NCI-H774 (cell line): ENCODE results near the gene TSTD2.
A peak's percentile ranks its signal among the peaks of the same experiment; 100 is the strongest.
"Not testable (repeated sequence)": the region's sequence is repeated elsewhere in the genome, so short reads cannot be mapped to it uniquely, and the experiment has no call there.

Experiments used
- DNase-seq: peaks from one replicate; lab custom pipeline; 2025; lab: John Stamatoyannopoulos, UW

The TSTD2 gene

DNA sequence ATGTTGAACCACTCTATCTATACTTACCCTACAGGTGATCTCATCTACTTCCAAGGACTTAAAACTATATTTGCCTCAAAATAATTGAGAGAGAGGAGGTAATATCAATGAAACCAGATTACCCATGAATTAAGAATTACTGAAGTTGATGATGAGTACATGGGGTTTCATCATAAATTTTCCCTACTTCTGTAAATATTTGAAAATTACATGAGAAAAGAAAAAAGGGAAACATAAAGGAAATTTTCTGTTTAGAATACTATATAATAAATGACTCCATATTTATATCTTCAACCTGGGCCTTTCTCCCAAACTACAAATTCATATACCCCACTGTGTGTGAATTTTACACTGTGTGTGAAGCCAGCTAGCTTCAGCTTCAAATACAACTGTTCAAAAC, 2.6 kb downstream of the TSTD2 start:
- DNase-seq = no peak

DNA sequence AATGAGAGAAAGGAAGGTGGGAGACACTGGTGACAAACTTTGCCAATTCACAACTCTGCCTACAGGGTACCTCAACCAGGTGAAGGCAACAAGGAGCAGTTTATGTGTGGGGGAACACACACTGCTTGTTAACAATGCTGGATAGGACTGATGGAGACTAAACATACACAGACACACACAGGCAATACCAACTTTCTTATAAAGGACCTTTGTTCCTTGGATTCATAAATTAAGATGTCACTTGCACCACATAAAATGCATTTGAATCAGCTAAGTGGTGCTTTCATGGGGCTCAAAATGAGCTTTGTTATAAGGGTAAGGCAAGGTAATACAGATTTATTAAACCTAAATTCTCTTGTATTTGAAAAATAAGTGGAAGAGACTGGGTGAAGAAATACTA, 4.0 kb downstream of the TSTD2 start:
- no peak for DNase-seq

DNA sequence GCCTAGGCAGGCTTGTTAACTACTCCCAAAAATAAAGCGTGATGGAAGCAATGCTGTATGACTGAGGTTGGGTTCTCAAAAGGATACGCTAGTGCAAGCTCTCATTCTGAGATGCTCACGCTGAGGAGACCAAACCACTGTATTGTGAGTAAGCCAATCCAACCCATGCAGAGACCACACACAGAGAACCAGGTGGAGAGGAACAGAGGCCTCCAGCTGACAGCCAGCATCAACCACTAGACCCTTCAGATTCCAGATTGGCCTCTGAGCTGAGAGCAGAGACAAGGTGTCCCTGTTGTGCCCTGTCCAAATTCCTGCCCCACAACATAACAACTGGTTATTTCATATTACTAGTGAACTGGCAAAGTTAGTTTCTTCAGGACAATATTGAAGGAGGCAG, 4.5 kb downstream of the TSTD2 start:
- no peak for DNase-seq

DNA sequence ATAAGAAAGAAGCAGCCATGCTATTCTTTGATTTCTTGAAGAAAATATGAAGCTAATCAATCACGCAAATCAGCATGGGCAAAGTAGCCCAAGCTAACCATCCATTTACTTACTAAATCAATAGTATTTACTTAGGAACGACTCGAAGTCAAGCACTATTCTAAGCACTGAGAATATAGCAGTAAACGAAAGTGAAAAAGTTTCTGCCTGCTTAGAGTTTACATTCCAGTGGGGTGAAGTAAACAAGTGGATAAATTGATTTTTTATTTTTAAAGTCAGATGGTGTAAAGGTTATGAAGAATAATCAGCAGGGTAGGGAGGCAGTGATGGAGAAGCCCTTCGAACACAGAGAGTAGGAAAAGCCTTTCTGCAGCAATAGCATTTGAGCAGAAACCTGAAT, 5.5 kb downstream of the TSTD2 start:
- no peak for DNase-seq

DNA sequence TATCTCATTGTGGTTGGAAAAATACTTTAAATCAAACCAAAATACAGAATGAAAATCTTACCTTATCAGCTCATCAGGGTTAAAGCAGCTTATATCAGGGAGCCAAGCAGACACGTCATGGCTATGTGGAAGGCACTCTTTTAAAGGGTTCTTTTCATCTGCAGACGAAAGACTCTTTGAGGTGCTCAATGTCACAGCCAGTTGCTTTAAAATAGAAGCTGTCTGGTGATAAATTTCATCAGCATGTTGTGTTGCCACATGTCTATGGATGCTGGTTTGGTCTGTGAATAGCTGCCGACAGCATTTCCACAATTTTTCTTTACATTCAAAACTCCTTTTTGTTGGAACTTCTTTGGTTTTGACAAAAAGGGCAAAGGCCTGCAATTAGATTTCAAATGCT, 7.5 kb downstream of the TSTD2 start:
- DNase-seq = no peak

DNA sequence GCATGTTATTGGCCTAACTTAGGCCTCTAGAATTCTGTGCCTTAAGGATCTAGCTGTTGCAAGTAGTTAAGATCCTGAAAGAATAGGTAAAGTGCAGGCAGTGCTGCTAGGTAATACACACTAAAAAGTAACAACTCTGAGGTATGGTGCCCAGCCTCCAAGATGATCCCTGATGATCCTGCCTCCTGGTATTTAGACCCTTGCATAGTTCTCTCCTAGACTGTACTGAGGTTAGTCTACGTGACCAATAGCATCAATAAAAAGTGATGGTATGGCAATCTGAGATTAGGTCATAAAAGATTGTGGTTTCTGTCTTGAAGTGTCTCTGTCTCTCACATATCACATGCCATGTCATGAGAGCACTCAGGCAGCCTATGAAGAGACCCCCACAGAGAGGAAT, 9.2 kb downstream of the TSTD2 start:
- DNase-seq = no peak

DNA sequence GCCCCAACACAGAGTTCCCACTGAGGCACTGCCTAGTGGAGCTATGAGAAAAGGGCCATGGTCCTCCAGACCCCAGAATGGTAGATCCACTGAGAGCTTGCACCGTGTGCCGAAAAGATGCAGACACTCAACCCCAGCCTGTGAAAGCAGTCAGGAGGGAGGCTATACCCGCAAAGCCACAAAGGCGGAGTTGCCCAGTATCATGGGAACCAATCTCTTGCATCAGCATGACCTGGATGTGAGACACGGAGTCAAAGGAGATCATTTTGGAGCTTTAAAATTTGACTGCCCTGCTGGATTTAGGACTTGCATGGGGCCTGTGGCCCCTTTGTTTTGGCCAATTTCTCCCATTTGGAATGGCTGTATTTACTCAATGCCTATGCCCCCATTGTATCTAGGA, 10.7 kb downstream of the TSTD2 start:
- DNase-seq = not testable (repeated sequence)

DNA sequence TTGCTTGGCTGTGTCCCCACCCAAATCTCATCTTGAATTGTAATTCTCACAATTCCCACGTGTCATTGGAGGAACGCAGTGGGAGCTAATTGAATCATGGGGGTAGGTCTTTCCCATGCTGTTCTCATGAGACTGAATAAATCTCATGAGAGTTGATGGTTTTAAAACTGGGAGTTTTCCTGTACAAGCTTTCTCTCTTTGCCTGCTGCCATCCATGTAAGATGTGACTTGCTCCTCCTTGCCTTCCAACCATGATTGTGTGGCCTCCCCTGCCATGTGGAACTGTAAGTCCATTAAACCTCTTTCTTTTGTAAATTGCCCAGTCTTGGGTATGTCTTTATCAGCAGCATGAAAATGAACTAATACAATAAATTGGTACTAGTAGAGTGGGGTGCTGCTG, 13.1 kb downstream of the TSTD2 start:
- DNase-seq = not testable (repeated sequence)

DNA sequence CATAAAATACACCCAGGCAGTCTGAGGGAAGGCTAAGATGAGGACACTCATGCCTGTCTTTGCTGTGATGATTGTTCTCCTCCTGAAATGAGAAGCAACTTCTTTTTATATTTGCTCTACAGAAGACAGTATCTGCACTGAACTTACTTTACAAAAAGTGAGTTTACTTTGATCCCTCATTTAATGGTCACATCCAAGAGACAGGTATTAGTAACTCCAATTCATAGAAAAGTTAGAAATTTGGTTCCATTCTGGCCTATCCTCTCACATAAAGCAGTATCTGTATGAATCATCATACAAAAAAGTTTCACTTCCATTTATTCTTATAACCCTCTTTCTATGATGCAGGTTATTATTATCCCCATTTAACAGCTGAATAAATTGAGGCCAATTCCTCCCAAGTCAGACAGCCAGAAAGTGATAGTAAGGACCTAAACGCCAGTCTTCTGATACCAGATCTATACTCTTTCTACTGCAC, 15.2 kb downstream of the TSTD2 start:
- DNase-seq = no peak

DNA sequence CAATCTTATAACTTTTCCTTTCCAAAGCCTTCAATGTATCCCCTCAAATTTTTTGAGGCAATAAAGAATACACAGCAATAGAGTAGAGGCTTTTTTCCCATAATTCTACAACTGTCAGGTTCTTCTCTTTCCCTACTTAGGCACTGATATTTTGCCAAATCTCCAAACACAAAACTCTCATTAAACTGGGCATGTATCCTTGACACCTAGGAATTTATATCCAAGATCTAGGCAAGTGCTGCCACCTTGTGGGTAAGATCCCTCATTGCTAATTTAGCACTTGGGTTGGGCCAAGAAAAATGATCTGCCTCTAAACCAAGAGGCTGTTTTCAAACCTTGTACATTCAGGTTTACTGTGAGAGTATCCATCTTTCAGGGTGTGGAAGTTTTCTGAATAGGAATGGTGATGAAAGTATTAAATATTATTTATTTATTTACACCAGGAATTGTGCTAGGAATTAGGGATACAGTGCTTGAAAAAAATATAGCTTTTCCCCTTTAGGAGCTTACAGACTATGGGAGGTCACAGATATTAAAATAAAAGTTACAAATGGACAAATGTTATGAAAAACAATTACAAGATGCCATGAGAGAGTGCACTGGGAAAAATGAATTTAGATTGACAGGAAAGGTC, 17.6 kb downstream of the TSTD2 start:
- DNase-seq = peak; percentile 38

DNA sequence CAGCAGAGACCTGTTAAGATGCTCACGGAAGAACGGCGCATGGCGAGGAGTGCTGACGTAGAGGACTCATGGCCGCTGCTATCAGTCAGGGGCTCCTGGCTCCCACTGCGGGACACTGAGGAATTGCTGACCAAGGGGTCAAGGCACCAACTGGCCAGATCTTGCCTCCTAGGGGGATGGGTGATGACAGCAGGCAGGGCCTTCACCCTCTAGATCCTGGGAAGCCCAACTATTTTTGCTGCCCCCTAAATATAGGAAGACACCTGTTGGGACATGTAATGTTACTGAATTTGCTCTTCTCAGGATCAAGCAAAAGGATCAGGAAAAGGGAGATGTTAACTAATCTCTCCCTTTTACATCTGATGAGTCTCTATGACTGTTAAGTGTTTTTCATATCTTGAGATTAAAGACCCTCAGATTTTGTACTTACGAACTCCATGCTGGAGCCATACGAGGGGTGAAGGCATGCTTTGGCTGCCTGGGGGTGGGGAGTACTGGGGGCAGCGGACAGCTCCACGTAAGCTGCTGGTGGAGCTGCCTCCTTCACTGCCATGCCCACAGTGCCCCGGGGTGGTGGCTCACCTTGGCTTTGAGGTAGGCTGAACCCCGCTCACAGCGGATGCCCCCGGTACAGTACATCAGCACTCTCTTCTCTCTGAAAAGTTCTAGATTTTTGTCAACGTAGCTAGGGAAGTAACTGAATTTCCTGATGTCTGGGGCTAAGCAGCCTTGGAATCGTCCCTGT, 28.1 kb downstream of the TSTD2 start:
- DNase-seq = no peak

DNA sequence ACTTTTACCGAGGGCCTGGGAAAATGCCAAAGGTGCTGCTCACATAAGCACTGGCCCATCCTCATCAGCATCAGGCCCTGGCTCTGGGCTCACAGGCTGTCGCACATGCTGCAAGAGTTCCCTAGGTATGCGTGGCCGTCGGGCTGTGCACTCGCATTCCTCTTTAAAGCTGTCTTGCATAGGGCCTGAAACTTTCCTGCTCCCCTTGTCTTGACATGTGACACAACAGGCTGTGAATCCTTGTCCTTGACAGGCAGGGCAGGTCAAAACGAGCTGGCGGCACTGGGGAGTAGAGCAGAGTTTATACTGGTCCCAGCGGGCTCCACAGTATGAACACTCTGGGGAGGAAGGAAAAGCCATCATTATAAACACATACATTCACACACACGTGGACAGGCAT, 30.7 kb downstream of the TSTD2 start:
- DNase-seq = no peak

DNA sequence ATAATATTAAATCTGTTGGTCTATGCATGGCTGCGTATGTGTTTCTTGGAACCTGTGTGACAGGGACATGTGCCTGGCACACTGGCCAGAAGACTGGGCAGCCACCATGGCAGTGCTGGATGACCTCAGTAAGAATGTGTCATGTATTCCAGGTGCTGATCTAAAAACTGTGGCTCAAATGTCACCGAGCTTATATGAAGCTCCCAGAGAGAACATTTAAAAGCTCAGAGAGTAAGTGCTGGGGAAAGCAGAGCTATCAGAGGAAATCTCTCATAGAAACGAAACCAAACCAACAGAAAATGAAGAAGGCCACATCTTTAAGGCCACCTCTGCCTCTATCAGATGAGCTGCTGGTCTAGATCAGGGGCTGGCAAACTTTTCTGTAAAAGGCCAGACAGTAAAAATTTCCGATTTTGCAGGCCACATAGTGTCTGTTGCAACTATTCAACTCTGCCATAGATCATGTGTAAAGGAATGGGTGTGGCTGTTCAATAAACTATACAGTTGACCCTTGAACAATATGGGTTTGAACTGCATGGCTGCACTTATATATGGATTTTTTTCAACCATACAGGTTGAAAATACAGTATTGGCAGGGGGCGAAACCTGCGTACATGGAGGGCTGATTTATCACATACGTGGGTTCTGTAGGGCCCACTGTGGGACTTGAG, 31.8 kb downstream of the TSTD2 start:
- no peak for DNase-seq

DNA sequence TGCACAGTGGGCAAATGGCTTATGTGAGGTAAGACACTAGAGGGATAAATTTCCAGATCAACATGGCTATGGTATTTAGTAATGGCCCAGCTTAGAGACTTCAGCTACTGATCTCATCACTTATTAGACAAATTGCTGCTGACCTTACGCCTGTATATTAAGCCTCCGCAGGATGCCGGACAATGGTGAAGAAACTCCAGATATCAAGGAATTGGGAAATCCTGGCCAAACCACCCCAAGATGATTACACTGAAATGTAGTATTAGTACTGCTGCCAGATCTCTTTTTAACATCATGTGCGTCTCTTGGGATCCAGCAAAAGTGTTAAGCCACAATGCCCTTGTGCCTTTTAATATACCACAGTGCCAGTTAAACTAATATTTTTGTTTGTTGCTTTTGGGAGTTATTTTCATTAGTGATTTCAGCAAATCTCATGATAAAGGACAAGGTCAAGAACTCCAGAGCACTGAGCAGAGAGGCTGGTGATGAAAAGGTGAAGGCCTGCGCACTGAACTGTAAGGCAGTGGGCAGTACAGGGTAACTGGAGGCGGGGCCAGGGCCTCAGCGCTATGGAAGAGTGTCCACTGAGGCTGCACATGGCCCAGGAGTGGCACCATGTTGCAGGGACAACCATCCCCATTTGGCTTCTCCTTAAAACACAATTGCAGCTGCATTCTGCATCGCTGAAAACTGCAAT, 32.5 kb downstream of the TSTD2 start:
- no peak for DNase-seq

DNA sequence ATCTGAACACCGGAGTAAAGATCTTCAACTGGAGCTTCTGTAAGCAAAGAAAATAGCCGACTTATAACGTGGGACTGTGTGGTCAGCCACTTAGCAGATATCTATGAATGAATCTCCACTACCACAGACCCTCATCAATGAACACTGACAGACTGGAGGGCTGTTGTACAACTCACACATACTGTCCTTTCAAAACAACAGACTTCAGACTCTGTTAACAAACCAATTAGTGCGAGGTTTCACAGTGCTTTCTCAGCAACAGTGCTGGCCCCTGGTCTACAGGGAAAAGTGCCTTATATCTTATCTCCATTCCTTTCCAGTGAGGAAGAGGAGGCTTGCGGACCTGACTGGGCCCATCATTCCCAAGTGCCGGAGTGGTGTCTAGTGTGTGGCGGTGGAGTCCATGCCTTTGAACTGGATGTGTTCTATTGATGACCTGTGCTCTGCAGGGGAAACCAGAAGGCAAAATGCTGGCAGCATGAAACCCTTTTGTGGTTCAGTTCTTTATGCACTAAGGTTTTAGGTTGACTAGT, 33.8 kb downstream of the TSTD2 start:
- no peak for DNase-seq

DNA sequence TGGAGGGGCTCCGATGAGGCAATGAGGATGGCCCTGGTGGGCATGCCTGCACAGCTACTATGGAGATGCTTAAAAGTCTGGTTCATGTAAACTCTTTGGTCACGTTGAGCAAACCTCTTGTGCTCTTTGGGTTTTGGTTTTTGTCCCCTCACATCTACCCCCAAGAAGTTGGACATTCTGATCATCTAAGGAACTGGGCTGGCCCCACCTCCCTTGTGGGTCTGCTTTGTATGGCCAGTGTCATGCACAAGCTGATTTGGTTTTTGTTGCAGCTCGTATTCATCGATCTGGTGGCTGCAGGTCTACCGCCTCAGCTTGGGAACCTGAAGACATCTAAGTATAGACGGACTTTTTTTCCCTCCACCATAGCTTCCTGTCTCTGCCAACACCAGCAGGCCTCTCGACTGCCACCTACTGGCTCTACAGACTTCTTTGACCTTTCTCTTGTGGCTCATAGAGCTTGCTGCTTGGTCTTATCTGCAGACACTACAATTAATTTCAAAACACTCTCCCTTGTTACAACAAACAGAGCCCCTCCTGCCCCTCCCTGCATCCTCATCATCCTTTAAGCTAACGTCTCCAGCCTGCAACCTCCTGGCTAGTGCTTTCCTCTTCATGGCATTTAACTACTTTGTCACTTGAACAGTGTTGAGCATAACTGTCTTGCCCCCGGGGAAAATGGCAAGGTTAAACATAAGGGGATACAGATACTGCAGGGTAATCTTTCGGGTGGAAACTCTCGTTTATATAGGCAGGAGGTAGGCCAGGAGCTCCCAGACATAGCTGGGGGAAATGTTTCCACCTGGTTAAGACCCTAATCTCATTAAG, 34.5 kb downstream of the TSTD2 start:
- peak; percentile 63 for DNase-seq

DNA sequence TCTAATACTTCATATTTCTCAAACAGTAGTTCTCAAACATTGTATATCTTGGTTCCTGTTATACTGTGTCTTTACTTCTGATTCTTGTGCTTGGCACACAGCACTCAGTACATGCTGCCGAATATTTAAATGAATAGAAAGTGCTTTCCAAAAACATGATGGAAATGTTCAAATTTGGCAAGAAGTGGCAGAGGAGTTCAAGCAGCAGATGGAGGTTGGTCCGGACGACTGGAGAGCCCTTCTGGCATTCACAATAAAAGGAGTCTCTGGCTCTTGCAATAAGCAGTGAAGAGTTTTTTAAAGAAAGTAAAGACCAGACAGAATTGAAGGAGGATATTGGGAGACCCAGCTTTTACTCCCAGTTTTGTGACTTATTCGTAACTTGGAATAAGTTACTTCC, 36.3 kb downstream of the TSTD2 start:
- no peak for DNase-seq

DNA sequence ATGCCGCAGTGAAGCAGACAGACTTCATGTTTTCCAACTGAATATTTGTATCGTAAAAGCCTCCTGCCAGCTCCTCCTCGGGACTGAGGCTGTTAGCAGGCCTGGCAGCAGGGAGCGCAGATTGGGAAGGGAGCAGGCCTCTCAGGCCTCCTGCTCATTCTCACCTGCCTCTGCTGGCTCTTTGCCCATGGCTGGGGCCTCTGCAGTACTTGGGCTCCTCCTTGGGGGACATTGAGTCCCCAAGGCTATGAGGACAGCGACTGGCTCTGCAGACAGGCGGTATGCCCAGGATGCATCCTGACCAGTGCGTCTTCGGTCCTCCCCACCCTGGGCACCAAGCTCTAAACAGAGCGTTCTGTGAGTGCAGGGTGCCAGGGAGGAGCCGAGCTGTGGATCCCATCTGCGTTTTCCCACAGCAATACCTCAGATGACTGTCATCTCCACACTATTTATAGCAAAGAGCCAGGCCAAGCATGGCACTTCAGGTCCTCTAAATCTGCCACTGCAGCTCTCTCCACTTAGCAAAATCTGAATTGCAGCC, 38.7 kb downstream of the TSTD2 start:
- DNase-seq = no peak

DNA sequence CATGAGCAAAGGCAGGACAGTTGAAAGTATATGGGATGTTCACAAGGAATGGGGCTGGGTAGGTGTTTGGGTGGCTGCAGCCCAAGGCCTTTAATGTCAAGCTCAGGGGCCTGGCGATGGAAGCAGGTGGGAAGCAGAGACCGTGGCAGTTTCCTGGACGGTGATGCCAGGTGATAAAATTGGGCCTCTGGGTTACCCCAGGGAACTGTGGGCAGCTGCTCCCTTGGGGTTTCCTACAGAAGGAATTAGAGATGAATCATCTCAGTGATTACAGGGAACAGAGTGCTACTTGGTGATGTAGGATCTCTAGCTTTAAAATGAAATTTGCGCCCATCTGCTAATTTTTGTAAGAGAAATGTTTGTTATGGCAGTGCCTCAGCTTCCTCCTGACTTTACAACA, 39.2 kb downstream of the TSTD2 start:
- no peak for DNase-seq

DNA sequence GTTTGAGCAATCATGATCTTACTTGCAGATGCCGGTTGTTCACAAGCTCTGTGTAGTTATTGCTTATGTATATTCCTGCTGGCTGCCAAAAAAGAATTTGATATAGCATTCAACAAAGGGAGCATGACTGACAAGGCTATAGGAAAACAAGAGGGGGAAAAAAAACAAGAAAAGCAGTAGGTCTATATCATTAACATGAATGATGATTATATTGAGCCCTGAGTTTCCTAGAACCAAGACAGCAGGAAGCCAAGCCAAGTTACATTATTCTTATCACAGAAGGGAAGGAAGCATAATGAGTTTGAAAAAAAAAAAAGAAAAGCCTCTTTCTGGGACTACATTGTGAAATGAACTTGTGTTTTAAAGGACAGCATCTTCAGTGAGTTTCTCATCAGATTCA, 41.0 kb downstream of the TSTD2 start:
- DNase-seq = no peak

DNA sequence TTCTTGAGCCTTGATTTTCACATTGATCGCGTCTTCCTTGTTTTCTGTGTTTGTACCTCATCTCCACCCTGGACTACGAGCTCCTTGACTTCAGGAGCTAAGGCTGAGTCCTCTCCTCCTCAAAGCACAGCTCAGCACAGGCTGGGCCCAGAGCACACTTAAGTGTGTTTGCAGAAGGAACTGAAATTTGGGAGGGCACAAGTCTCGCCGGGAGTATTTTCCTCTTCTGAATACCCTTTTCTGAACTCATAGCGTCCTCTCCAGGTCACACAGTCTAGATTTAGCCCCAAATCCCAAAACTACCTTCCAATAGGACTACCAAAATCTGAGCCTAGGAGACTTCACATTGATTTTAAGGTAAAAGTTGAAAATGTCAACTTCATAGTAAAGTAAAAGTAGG, 41.6 kb downstream of the TSTD2 start:
- no peak for DNase-seq
